Lower leg skin (tissue), 4 donors: ENCODE measurements around the gene CLPTM1. TPM values are rescaled to one million over a fixed set of nuclear protein-coding genes. Genes with fewer than 3 reads are reported as not detected.

ENCODE experiments used
- DNase-seq, 2 donors: peaks; one replicate each; pipeline ENCODE4 v3.0.0-alpha.2; 2019; ENCODE audit warnings: low spot score in 2 of 2
- H3K4me3 ChIP-seq: fragments of 200-600 bp; sonication (generic); 2 replicates; pipeline ENCODE4 v1.5.1; 2017; ENCODE audit warnings: mild to moderate bottlenecking, low read depth; ENCODE audit not compliant: poor library complexity, severe bottlenecking
- CTCF ChIP-seq, 3 donors: fragments of 450-650 bp; IDR thresholded peaks; one replicate each; pipeline ENCODE4 v1.5.1; 2016; ENCODE audit warnings: antibody characterized with exemption in 3 of 3, mild to moderate bottlenecking in 3 of 3, moderate library complexity in 2 of 3
- POLR2A ChIP-seq, 2 donors: fragments of 450-650 bp; IDR thresholded peaks; one replicate each; pipeline ENCODE4 v1.6.1; 2016 to 2017; ENCODE audit warnings: antibody characterized with exemption in 2 of 2, mild to moderate bottlenecking in 1 of 2, moderate library complexity in 1 of 2
- WGBS, 2 donors: methylation state at CpG; one replicate each; pipeline ENCODE4 v1.1.5; 2018; 5-methylcytosine and 5-hydroxymethylcytosine counted together
- intact Hi-C: fragments of 100-400 bp; cut with DNase I; formaldehyde crosslinking; loops from one replicate; pipeline ENCODE4 v1.15.0; 2023; ENCODE audit warnings: low total_unique reads
- total RNA-seq, 4 donors: library from RNA; depleted of rRNA; stranded (reverse); fragments of >200 nt; gene quantifications; one replicate each; pipeline ENCODE4 v1.1.0, GENCODE V29; 2016

Gene CLPTM1
- total RNA-seq, 4 donors from 2014 or later = 78.5 to 103 (median 94.2) TPM

GRCh38 chr19:44939668-44940067 lies 15.5 kb upstream of the CLPTM1 start:
- H3K4me3 ChIP-seq = no peak overlapping the region
- WGBS, 2 donors = 72 to 84% methylated on average over 5 of the region's 5 CpGs
- intact Hi-C loops = no loop called here
- DNase-seq = no peak
- TF ChIP-seq CTCF (IDR thresholded peaks at IDR 0.05) (no peak), POLR2A (IDR thresholded peaks at IDR 0.05) (no peak)

DNA sequence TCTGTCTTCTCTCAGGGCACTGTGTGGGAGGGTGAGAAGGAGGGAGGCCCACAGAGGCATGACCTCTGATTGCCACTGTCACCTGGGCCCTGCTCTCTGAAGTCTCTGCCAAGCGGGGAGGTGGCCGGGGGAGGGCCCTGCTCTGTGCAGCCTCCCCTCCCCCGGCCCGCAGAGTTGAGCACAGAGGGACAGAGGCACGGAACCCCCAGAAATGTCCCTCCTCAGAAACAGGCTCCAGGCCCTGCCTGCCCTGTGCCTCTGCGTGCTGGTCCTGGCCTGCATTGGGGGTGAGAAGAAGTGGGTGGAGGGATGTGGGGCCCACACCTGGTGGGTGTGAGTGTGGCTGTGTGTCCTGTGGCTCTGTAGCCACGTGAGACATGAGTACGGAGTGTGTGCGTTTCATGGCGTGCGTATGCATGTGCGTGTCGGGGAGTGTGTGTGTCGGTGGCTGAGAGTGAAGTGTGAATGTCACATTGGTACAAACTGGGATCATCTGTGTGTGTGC lies 13.1 kb upstream of the CLPTM1 start, which contains the start of gene APOC4:
APOC4 (plus strand) TSS at position 171 of the 505 bp plus-strand sequence; CDS start at position 212, 41 bp downstream.
- intact Hi-C loops = no loop called here
- WGBS, 2 donors = 82 to 88% methylated on average over 14 of the region's 14 CpGs
- no peak within 1 kb of the TSS for H3K4me3 ChIP-seq
- DNase-seq = no peak
- no peak for TF ChIP-seq POLR2A (IDR thresholded peaks at IDR 0.05)
- TF ChIP-seq CTCF (IDR thresholded peaks at IDR 0.05) = no peak

DNA sequence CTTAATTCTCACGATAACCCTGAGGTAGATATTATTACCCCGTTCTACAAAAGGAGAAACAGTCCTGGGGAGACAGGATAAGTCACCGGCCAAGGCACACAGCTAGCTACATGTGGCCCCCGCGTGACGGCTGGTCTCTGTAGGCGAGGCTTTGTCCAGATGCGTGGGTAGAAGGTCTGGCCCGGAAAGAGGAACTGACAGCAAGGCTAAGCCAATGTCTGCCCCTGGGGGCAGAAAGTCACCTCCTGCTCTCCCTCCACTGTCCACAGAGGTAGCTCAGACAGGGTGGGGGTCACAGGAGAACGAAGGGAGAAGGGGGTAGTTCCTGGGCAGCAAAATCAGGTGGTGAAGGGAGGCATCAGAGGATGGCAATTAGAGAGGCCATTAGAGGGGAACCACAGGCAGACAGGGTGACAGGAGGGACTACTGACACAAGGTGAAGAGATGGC lies 11.4 kb upstream of the CLPTM1 start:
- H3K4me3 ChIP-seq = no peak overlapping the region
- DNase-seq = peak; percentile 37 to 90
- WGBS, 2 donors = 59 to 63% methylated on average over 10 of the region's 10 CpGs
- TF ChIP-seq POLR2A (IDR thresholded peaks at IDR 0.05) (no peak), CTCF (IDR thresholded peaks at IDR 0.05) (no peak)
- intact Hi-C loops = no loop called here

GRCh38 chr19:44947041-44947581 lies 8.1 kb upstream of the CLPTM1 start:
- DNase-seq = no peak
- no peak for TF ChIP-seq CTCF (IDR thresholded peaks at IDR 0.05)
- no peak for TF ChIP-seq POLR2A (IDR thresholded peaks at IDR 0.05)
- intact Hi-C loops = no loop called here
- H3K4me3 ChIP-seq = no peak overlapping the region
- 91 to 92% methylated on average over 13 of the region's 13 CpGs for WGBS, 2 donors

DNA sequence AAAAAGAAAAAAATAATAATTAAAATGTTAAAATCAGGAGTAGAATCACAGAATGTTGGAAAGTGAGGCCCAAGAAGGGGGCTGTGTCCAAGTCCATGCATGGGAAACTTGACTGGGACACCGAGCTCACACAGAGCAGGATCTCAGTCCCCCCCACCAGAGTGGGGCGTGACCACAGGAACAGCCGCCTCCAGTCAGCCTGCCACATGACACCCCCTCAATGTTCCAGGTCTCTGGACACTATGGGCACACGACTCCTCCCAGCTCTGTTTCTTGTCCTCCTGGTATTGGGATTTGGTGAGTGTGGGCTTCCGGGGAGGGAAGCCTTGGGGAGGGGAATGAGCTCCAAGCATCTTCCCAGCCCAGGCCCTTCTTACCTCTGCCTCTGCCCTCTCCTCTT lies 6.9 kb upstream of the CLPTM1 start:
- TF ChIP-seq POLR2A (IDR thresholded peaks at IDR 0.05) (no peak), CTCF (IDR thresholded peaks at IDR 0.05) (no peak)
- H3K4me3 ChIP-seq = no peak overlapping the region
- DNase-seq = no peak
- 73 to 76% methylated on average over 5 of the region's 5 CpGs for WGBS, 2 donors
- intact Hi-C loops = no loop called here
